ENCODE measurements around the gene GALE. TPM values are rescaled to one million over a fixed set of nuclear protein-coding genes. Genes with fewer than 3 reads are reported as not detected.

Gene GALE
- total and polyA plus RNA-seq, 2 of the 13 experiments (the other 11 are each of a cell fraction or from before 2014, with no cell fraction given) = 85.2 to 88.4 TPM

DNA sequence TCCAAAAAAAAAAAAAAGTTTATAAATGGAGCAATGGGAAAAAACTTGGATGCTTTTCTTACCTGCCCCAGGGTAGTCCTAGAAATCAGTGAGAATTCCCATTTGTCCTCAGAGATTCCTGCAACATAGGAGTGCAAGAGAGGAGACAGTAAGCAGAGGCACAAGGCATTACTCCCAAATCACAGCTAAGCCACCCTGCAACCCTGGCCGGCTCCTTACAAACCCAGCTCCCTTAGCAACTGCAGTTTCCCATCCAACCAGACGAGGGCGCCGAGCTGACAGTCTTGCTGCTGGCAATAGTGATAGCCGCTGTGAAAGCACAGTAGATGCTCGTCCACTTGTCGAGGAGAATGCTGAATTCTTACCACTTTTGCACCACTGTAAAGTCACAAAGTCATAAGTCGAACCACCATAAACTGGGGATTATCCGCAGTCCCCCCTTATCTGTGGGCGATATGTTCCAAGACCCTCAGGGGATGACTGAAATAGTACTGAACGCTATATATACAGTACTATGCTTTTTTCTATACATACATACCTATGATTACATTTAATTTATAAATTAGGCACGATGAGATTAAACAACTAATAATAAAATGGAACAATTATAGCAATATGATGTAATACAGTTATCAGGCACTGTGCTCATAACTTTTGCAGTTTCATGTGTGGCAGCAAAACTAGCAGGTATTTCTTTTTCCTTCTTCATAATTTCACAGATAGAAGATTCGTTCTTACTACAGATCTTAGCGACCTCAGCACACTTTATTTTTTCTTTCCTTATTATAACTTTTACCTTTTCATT is 28.3 kb downstream of the GALE start (continued):
- TF ChIP-seq, protein P1, sequence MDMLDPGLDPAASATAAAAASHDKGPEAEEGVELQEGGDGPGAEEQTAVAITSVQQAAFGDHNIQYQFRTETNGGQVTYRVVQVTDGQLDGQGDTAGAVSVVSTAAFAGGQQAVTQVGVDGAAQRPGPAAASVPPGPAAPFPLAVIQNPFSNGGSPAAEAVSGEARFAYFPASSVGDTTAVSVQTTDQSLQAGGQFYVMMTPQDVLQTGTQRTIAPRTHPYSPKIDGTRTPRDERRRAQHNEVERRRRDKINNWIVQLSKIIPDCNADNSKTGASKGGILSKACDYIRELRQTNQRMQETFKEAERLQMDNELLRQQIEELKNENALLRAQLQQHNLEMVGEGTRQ (IDR thresholded peaks at IDR 0.05; ENCODE audit: low read depth, low read length) = no peak
- TF ChIP-seq, protein P1 (CRISPR knock-in tag; IDR thresholded peaks at IDR 0.05; ENCODE audit: borderline replicate concordance) = no peak
- no peak for TF ChIP-seq ZNF30 (CRISPR knock-in tag; IDR thresholded peaks at IDR 0.05)
- TF ChIP-seq ESRRA (CRISPR knock-in tag; IDR thresholded peaks at IDR 0.05; ENCODE audit: low read depth) = no peak
- TF ChIP-seq ZNF556 (CRISPR knock-in tag; IDR thresholded peaks at IDR 0.05; ENCODE audit: borderline replicate concordance) = no peak
- no peak for TF ChIP-seq MIER3 (CRISPR knock-in tag; IDR thresholded peaks at IDR 0.05; ENCODE audit: borderline replicate concordance)
- TF ChIP-seq TSC22D2 (CRISPR knock-in tag; IDR thresholded peaks at IDR 0.05; ENCODE audit: borderline replicate concordance) = no peak
- 0 out of 2 replicates have a peak, but pooled peaks have one; percentile 11 for TF ChIP-seq ZNF121 (CRISPR knock-in tag; IDR thresholded peaks at IDR 0.05)
- TF ChIP-seq, protein P2, sequence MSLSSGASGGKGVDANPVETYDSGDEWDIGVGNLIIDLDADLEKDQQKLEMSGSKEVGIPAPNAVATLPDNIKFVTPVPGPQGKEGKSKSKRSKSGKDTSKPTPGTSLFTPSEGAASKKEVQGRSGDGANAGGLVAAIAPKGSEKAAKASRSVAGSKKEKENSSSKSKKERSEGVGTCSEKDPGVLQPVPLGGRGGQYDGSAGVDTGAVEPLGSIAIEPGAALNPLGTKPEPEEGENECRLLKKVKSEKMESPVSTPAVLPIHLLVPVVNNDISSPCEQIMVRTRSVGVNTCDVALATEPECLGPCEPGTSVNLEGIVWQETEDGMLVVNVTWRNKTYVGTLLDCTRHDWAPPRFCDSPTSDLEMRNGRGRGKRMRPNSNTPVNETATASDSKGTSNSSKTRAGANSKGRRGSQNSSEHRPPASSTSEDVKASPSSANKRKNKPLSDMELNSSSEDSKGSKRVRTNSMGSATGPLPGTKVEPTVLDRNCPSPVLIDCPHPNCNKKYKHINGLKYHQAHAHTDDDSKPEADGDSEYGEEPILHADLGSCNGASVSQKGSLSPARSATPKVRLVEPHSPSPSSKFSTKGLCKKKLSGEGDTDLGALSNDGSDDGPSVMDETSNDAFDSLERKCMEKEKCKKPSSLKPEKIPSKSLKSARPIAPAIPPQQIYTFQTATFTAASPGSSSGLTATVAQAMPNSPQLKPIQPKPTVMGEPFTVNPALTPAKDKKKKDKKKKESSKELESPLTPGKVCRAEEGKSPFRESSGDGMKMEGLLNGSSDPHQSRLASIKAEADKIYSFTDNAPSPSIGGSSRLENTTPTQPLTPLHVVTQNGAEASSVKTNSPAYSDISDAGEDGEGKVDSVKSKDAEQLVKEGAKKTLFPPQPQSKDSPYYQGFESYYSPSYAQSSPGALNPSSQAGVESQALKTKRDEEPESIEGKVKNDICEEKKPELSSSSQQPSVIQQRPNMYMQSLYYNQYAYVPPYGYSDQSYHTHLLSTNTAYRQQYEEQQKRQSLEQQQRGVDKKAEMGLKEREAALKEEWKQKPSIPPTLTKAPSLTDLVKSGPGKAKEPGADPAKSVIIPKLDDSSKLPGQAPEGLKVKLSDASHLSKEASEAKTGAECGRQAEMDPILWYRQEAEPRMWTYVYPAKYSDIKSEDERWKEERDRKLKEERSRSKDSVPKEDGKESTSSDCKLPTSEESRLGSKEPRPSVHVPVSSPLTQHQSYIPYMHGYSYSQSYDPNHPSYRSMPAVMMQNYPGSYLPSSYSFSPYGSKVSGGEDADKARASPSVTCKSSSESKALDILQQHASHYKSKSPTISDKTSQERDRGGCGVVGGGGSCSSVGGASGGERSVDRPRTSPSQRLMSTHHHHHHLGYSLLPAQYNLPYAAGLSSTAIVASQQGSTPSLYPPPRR (CRISPR knock-in tag; IDR thresholded peaks at IDR 0.05; ENCODE audit: borderline replicate concordance) = no peak
- no peak for TF ChIP-seq NCOR1 (IDR thresholded peaks at IDR 0.05; ENCODE audit: borderline replicate concordance, low read length)
- no peak for TF ChIP-seq FOXP1 (IDR thresholded peaks at IDR 0.05)
- TF ChIP-seq FOXP1 (CRISPR knock-in tag; IDR thresholded peaks at IDR 0.05) = no peak
- TF ChIP-seq, protein P3, sequence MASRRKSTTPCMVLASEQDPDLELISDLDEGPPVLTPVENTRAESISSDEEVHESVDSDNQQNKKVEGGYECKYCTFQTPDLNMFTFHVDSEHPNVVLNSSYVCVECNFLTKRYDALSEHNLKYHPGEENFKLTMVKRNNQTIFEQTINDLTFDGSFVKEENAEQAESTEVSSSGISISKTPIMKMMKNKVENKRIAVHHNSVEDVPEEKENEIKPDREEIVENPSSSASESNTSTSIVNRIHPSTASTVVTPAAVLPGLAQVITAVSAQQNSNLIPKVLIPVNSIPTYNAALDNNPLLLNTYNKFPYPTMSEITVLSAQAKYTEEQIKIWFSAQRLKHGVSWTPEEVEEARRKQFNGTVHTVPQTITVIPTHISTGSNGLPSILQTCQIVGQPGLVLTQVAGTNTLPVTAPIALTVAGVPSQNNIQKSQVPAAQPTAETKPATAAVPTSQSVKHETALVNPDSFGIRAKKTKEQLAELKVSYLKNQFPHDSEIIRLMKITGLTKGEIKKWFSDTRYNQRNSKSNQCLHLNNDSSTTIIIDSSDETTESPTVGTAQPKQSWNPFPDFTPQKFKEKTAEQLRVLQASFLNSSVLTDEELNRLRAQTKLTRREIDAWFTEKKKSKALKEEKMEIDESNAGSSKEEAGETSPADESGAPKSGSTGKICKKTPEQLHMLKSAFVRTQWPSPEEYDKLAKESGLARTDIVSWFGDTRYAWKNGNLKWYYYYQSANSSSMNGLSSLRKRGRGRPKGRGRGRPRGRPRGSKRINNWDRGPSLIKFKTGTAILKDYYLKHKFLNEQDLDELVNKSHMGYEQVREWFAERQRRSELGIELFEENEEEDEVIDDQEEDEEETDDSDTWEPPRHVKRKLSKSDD (CRISPR knock-in tag; IDR thresholded peaks at IDR 0.05; ENCODE audit: low read depth) = no peak
- TF ChIP-seq SALL1 (CRISPR knock-in tag; IDR thresholded peaks at IDR 0.05) = peak; percentile 40; the same call in 1 of the 2 replicates
- TF ChIP-seq, protein P4, sequence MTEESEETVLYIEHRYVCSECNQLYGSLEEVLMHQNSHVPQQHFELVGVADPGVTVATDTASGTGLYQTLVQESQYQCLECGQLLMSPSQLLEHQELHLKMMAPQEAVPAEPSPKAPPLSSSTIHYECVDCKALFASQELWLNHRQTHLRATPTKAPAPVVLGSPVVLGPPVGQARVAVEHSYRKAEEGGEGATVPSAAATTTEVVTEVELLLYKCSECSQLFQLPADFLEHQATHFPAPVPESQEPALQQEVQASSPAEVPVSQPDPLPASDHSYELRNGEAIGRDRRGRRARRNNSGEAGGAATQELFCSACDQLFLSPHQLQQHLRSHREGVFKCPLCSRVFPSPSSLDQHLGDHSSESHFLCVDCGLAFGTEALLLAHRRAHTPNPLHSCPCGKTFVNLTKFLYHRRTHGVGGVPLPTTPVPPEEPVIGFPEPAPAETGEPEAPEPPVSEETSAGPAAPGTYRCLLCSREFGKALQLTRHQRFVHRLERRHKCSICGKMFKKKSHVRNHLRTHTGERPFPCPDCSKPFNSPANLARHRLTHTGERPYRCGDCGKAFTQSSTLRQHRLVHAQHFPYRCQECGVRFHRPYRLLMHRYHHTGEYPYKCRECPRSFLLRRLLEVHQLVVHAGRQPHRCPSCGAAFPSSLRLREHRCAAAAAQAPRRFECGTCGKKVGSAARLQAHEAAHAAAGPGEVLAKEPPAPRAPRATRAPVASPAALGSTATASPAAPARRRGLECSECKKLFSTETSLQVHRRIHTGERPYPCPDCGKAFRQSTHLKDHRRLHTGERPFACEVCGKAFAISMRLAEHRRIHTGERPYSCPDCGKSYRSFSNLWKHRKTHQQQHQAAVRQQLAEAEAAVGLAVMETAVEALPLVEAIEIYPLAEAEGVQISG (CRISPR knock-in tag; IDR thresholded peaks at IDR 0.05) = peak; percentile 35; the same call in 1 of the 2 replicates
- no peak for TF ChIP-seq EZH2 (conservative IDR thresholded peaks at IDR 0.05; ENCODE audit: low read depth, low read length)
